Spinal cord (tissue), 10 donors: Measurements from ENCODE around the gene CAPRIN2. TPM values are rescaled to one million over a fixed set of nuclear protein-coding genes. Genes with fewer than 3 reads are reported as not detected.

Experiments
- DNase-seq, 6 donors: peaks; one replicate each; pipeline versions ENCODE4 v3.0.0 to v3.0.0-alpha.2; 2013 to 2015; ENCODE audit warnings: low spot score in 6 of 6, low read depth in 4 of 6
- H3K27ac ChIP-seq: one replicate; pipeline ENCODE4 v1.5.1; 2013; ENCODE audit warnings: low read depth, low read length, control low read depth
- H3K27me3 ChIP-seq: one replicate; pipeline ENCODE4 v1.6.1; 2013; ENCODE audit warnings: low read length; ENCODE audit not compliant: control insufficient read depth, insufficient read depth
- H3K36me3 ChIP-seq: one replicate; pipeline ENCODE4 v1.6.1; 2013; ENCODE audit warnings: low read length; ENCODE audit not compliant: control insufficient read depth, insufficient read depth
- H3K4me1 ChIP-seq: one replicate; pipeline ENCODE4 v1.6.1; 2013; ENCODE audit warnings: low read length; ENCODE audit not compliant: control insufficient read depth, insufficient read depth
- H3K4me3 ChIP-seq: one replicate; pipeline ENCODE4 v1.5.1; 2013; ENCODE audit warnings: low read depth, low read length, control low read depth
- H3K9me3 ChIP-seq: one replicate; pipeline ENCODE4 v1.6.1; 2013; ENCODE audit warnings: low read length; ENCODE audit not compliant: control insufficient read depth, insufficient read depth
- WGBS: methylation state at CpG from one replicate; pipeline ENCODE4 v1.1.5; 2013; ENCODE audit warnings: missing lambda C conversion rate; ENCODE audit not compliant: insufficient coverage; 5-methylcytosine and 5-hydroxymethylcytosine counted together
- polyA plus RNA-seq, 2 donors: library from polyadenylated mRNA; unstranded; fragments of 120-200 nt; gene quantifications; one replicate each; pipeline ENCODE4 v1.2.1, GENCODE V29; 2013; ENCODE audit not compliant: insufficient read length in 2 of 2
- total RNA-seq, 2 donors: library from RNA; depleted of rRNA in 1 of 2; stranded (reverse); fragments of 120-200 nt in 1 of 2; fragments of >200 nt in 1 of 2; gene quantifications; one replicate each; pipeline versions ENCODE4 v1.2.3 to v1.2.4, GENCODE V29; 2013 to 2014
- donor health status: healthy.

CAPRIN2 gene
- total and polyA plus RNA-seq, 4 donors, result 42.8 to 74.6 (median 64.7) TPM

- Histone ChIP-seq H3K27ac (no peak overlapping the region), H3K9me3 (no peaks in the 10 kb centered on the region), H3K36me3 (no peaks in the 10 kb centered on the region), H3K4me1 (peaks cover 20% of the 10 kb centered on the region), H3K27me3 (peaks cover 16% of the 10 kb centered on the region), H3K4me3 (no peak overlapping the region)
- no peak for DNase-seq
- no CpG with 5 or more reads among the region's 2 CpGs for WGBS
Measured at GRCh38 chr12:30792085-30792484, 37.3 kb upstream of the CAPRIN2 start.

GRCh38 chr12:30788754-30789153 is 34.0 kb upstream of the CAPRIN2 start:
- H3K4me1 ChIP-seq, result no peaks in the 10 kb centered on the region
- H3K27me3 ChIP-seq, result no peaks in the 10 kb centered on the region
- H3K36me3 ChIP-seq, result no peaks in the 10 kb centered on the region
- WGBS, result no CpG with 5 or more reads among the region's 2 CpGs
- no peak for DNase-seq
- H3K4me3 ChIP-seq, result no peak overlapping the region
- H3K9me3 ChIP-seq, result no peaks in the 10 kb centered on the region
- no peak overlapping the region for H3K27ac ChIP-seq

- WGBS, result 58% methylated on average over 1 of the region's 2 CpGs
- H3K4me1 ChIP-seq, result no peaks in the 10 kb centered on the region
- H3K4me3 ChIP-seq, result no peak overlapping the region
- no peaks in the 10 kb centered on the region for H3K9me3 ChIP-seq
- no peak for DNase-seq
- H3K36me3 ChIP-seq, result no peaks in the 10 kb centered on the region
- no peak overlapping the region for H3K27ac ChIP-seq
- H3K27me3 ChIP-seq, result no peaks in the 10 kb centered on the region
Measured at GRCh38 chr12:30785630-30786029, 30.9 kb upstream of the CAPRIN2 start.

GRCh38 chr12:30784508-30784907 is 29.8 kb upstream of the CAPRIN2 start:
- Histone ChIP-seq H3K27me3 (no peaks in the 10 kb centered on the region), H3K4me1 (no peaks in the 10 kb centered on the region), H3K27ac (no peak overlapping the region), H3K9me3 (no peaks in the 10 kb centered on the region), H3K36me3 (no peaks in the 10 kb centered on the region), H3K4me3 (no peak overlapping the region)
- no CpG with 5 or more reads among the region's 1 CpG for WGBS
- no peak for DNase-seq

GRCh38 chr12:30783946-30784345 is 29.2 kb upstream of the CAPRIN2 start:
- no peaks in the 10 kb centered on the region for H3K27me3 ChIP-seq
- H3K9me3 ChIP-seq, result no peaks in the 10 kb centered on the region
- DNase-seq, result no peak
- no peak overlapping the region for H3K4me3 ChIP-seq
- H3K36me3 ChIP-seq, result no peaks in the 10 kb centered on the region
- WGBS, result 100% methylated on average over 1 of the region's 2 CpGs
- H3K27ac ChIP-seq, result no peak overlapping the region
- no peaks in the 10 kb centered on the region for H3K4me1 ChIP-seq

DNA sequence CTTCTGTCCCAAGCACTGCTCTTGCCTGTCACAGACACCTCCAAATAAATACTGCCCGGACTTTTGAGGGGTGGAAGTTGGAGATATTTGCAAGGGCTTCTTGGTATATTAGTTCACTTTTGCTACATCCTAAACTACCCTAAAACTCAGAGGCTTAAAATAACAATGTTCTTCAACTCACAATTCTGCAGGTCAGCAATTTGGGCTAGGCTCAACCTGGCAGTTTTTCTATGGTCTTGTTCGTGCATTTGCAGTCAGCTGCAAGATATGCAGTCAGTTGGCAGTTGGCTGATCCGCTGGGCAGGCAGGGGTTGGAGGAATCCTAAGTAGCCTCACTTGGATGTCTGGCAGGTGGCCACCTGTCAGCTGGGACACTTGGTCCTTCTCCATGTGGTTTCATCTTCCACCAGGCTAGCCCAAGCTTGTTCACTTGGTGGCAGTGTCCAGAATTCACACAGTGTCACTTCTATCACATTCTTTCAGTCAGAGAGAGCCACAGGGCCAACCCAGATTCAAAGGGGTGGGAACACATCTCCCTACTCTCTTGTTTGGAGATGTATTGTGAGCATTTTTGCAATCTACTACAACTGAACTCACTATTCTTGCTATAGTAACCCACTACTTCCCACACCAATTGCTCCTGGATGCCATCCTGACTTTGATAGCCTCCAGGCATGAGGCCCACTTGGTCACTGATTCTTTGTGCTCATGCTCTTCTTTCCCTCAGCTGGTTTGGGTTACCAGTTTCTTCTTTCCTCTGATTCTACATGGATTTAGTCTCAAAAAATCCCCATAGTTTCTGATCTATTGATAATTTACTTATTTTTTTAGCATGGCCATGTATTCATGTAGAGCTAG is 27.8 kb upstream of the CAPRIN2 start:
- no peaks in the 10 kb centered on the region for H3K36me3 ChIP-seq
- DNase-seq, result no peak
- H3K4me3 ChIP-seq, result no peak overlapping the region
- H3K27ac ChIP-seq, result no peak overlapping the region
- H3K4me1 ChIP-seq, result no peaks in the 10 kb centered on the region
- H3K27me3 ChIP-seq, result no peaks in the 10 kb centered on the region
- 86% methylated on average over 2 of the region's 3 CpGs for WGBS
- no peaks in the 10 kb centered on the region for H3K9me3 ChIP-seq

- H3K27ac ChIP-seq, result no peak overlapping the region
- WGBS, result 90% methylated on average over 5 of the region's 5 CpGs
Measured at GRCh38 chr12:30779578-30779977, 24.8 kb upstream of the CAPRIN2 start.

DNA sequence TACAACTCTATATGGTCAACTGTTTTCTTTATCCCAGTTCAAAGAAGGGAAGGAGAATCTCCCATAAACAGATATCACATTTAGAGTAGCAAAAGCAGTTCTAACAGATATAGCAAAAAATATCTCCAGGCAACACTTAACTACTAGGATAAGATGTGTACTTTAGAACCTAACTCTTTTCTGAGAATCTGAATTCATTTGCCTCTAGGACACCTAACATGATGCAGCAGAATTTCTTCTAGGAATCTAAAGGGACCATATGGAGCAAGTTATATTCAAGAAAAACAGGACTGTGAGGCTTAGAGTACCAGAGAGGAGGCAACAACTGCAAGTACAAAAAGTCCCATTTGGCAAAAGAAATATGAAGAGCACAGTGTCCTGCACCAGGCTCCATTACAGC is 24.4 kb upstream of the CAPRIN2 start:
- H3K4me1 ChIP-seq, result no peaks in the 10 kb centered on the region
- H3K27ac ChIP-seq, result no peak overlapping the region
- no peaks in the 10 kb centered on the region for H3K36me3 ChIP-seq

More at GRCh38 chr12:30779578-30779977, 24.8 kb upstream of the CAPRIN2 start:
- Histone ChIP-seq H3K4me1 (no peaks in the 10 kb centered on the region), H3K27me3 (no peaks in the 10 kb centered on the region), H3K9me3 (no peaks in the 10 kb centered on the region), H3K36me3 (no peaks in the 10 kb centered on the region), H3K4me3 (no peak overlapping the region)
- DNase-seq, result no peak

DNA sequence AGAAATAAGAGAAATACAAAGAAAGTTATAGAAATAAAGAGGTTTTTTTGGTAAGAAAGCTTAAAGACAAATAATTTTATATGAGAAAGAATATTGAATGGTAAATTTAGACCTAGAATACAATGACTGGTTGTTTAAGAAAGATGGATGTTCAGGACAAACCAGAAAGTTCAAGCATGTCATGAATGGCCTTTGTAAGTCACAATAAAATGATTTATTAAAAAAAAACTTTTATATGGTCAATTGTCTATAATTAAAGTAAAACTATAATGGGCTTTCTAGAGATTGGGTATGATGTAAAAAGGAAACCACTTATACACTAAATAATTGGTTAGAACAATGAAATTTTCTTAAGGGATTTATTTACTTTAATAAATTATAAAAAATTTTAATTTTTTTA is 19.8 kb upstream of the CAPRIN2 start:
- Histone ChIP-seq H3K36me3 (no peaks in the 10 kb centered on the region), H3K9me3 (no peaks in the 10 kb centered on the region), H3K4me1 (no peaks in the 10 kb centered on the region), H3K4me3 (no peak overlapping the region), H3K27me3 (no peaks in the 10 kb centered on the region), H3K27ac (no peak overlapping the region)
- no peak for DNase-seq

More for the DNA sequence above, 24.4 kb upstream of the CAPRIN2 start:
- H3K9me3 ChIP-seq, result no peaks in the 10 kb centered on the region
- no peaks in the 10 kb centered on the region for H3K27me3 ChIP-seq
- no peak for DNase-seq
- H3K4me3 ChIP-seq, result no peak overlapping the region

- no peaks in the 10 kb centered on the region for H3K9me3 ChIP-seq
- no peaks in the 10 kb centered on the region for H3K36me3 ChIP-seq
- no peaks in the 10 kb centered on the region for H3K27me3 ChIP-seq
- H3K4me1 ChIP-seq, result no peaks in the 10 kb centered on the region
- WGBS, result 100% methylated on average over 1 of the region's 2 CpGs
- no peak overlapping the region for H3K4me3 ChIP-seq
- H3K27ac ChIP-seq, result no peak overlapping the region
- DNase-seq, result no peak
Measured at GRCh38 chr12:30769802-30770201, 15.1 kb upstream of the CAPRIN2 start.
